Small intestine (tissue), 7 donors: ENCODE measurements around the gene OR2T8. TPM values are rescaled to one million over a fixed set of nuclear protein-coding genes. Genes with fewer than 3 reads are reported as not detected.

Experiments
- DNase-seq, 2 donors: peaks; one replicate each; pipeline versions ENCODE4 v3.0.0 to v3.0.0-alpha.2; 2013
- FAIRE-seq: peaks from 2 replicates; lab custom pipeline; 2012; peaks lifted over from hg19 to GRCh38; lab: Jason Lieb, UNC
- H3K27ac ChIP-seq, 3 donors: one replicate each; pipeline ENCODE4 v1.5.1; 2013; ENCODE audit warnings: low read length in 2 of 3, mild to moderate bottlenecking in 2 of 3, control low read depth in 1 of 3, inconsistent platforms in 1 of 3, low read depth in 1 of 3, moderate library complexity in 1 of 3
- H3K27me3 ChIP-seq, 3 donors: one replicate each; pipeline ENCODE4 v1.6.1; 2013; ENCODE audit warnings: low read length in 3 of 3, inconsistent platforms in 1 of 3; ENCODE audit not compliant: control insufficient read depth in 3 of 3, insufficient read depth in 3 of 3
- H3K36me3 ChIP-seq, 3 donors: one replicate each; pipeline ENCODE4 v1.6.1; 2013; ENCODE audit warnings: low read length in 3 of 3, inconsistent platforms in 1 of 3, low read depth in 1 of 3, mild to moderate bottlenecking in 1 of 3, moderate library complexity in 1 of 3; ENCODE audit not compliant: control insufficient read depth in 3 of 3, insufficient read depth in 2 of 3
- H3K4me1 ChIP-seq, 3 donors: one replicate each; pipeline ENCODE4 v1.6.1; 2013; ENCODE audit warnings: low read length in 2 of 3, inconsistent platforms in 1 of 3, low read depth in 1 of 3, mild to moderate bottlenecking in 1 of 3, moderate library complexity in 1 of 3; ENCODE audit not compliant: control insufficient read depth in 3 of 3, insufficient read depth in 2 of 3
- H3K4me3 ChIP-seq, 3 donors: one replicate each; pipeline ENCODE4 v1.5.1; 2013; ENCODE audit warnings: low read length in 3 of 3, control low read depth in 1 of 3, inconsistent platforms in 1 of 3, low read depth in 1 of 3, mild to moderate bottlenecking in 1 of 3, moderate library complexity in 1 of 3
- H3K9me3 ChIP-seq, 2 donors: one replicate each; pipeline ENCODE4 v1.6.1; 2013; ENCODE audit warnings: low read depth in 1 of 2, low read length in 1 of 2; ENCODE audit not compliant: control insufficient read depth in 2 of 2, insufficient read depth in 1 of 2
- WGBS, 3 donors: extraction: QIAGEN DNeasy Blood & Tissue Kit; methylation state at CpG; one replicate each; pipeline ENCODE4 v1.1.7; 2013; 5-methylcytosine and 5-hydroxymethylcytosine counted together
- polyA plus RNA-seq, 4 donors: library from polyadenylated mRNA; stranded (reverse) in 3 of 4; unstranded in 1 of 4; fragments of 200-250 nt in 3 of 4; fragments of 120-200 nt in 1 of 4; gene quantifications; one replicate each; pipeline versions ENCODE4 v1.2.1 to v1.2.3, GENCODE V29; 2013
- donor health status: healthy with polysubstance abuse.
- donor health status: control.
- donor health status: control.
- donor health status: Bipolar disorder and iron deficiency.
- donor health status: healthy.

The OR2T8 gene
- polyA plus RNA-seq, 4 donors: 0.06 TPM; not detected in 3

DNA sequence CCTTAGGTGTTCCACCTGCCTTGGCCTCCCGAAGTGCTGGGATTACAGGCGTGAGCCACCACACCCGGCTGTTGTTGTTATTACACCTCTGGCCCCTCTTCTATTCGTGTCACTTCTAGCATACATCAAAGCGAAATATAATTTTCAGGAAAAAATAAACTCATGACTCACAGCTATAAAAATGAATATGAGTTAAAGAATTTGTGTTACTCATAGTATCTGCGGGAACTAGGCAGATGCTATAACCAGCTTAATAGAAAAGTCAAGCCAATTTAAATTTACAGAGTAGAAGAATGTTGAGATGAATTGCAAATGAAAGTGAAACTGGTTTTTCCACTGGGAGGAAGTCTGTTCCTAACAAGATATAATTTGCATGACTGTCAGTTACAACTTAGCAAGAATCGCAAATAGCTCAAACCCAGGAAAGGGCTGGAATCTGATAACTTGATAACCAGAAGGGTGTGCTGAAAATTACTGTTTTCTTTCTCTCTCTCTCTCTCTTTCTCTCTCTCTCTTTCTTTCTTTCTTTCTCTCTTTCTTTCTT is 13.5 kb upstream of the OR2T8 start:
- peak in 1 of 2 donors; percentile 2 for DNase-seq
- no peak overlapping the region for H3K4me3 ChIP-seq
- no peaks in the 10 kb centered on the region for H3K27me3 ChIP-seq
- WGBS, 3 donors: 41 to 51% (median 42%) methylated on average over 7 of the region's 7 CpGs
- no peaks in the 10 kb centered on the region for H3K4me1 ChIP-seq
- no peaks in the 10 kb centered on the region for H3K36me3 ChIP-seq
- no peak for FAIRE-seq
- H3K9me3 ChIP-seq: peaks cover 0 to 23% of the 10 kb centered on the region in 2 donors
- H3K27ac ChIP-seq: no peak overlapping the region

DNA sequence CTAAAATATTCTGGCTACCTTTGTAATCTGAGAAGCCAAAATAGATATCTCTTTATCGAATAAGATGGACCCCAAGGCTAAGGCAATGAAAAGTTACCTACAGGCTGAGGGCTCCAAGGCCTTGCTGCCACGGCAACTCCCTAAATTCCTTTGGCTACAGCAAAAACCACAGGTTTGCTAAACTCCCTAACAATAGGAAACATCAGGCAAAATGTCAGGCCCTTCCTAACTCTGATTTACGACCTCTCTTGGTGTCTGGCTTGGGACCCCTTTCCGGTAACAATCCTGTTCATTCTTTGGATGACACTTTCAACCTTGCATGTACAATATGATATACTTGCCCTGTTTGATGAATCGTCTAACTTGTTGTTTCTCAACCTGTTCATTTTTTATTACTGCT is 11.3 kb upstream of the OR2T8 start:
- no peak overlapping the region for H3K27ac ChIP-seq
- peaks cover 0 to 23% of the 10 kb centered on the region in 2 donors for H3K9me3 ChIP-seq
- no peaks in the 10 kb centered on the region for H3K4me1 ChIP-seq
- FAIRE-seq (no peak), DNase-seq (no peak)
- H3K4me3 ChIP-seq: no peak overlapping the region
- H3K27me3 ChIP-seq: no peaks in the 10 kb centered on the region
- WGBS, 3 donors: 74 to 79% (median 79%) methylated on average over 5 of the region's 5 CpGs
- H3K36me3 ChIP-seq: no peaks in the 10 kb centered on the region

DNA sequence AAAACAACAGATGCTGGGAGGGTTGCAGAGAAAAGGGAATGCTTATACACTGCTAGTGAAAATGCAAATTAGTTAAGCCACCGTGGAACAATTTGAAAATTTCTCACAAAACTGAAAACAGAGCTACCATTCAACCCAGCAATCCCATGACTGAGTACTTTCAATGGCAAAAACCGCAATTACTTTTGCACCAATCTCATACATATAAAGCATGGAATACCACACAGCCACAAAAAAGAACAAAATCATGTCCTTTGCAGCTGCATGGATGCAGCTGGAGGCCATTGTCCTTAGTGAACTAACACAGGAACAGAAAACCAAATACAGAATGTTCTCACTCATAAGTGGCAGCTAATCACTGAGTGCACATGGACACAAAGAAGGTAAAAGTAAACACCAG is 6.3 kb upstream of the OR2T8 start:
- H3K27me3 ChIP-seq: no peaks in the 10 kb centered on the region
- WGBS, 3 donors: 71 to 79% (median 72%) methylated on average over 2 of the region's 2 CpGs
- no peaks in the 10 kb centered on the region for H3K36me3 ChIP-seq
- H3K27ac ChIP-seq: no peak overlapping the region
- DNase-seq (no peak), FAIRE-seq (no peak)
- H3K4me1 ChIP-seq: no peaks in the 10 kb centered on the region
- peaks cover 0 to 8% of the 10 kb centered on the region in 2 donors for H3K9me3 ChIP-seq
- no peak overlapping the region for H3K4me3 ChIP-seq

DNA sequence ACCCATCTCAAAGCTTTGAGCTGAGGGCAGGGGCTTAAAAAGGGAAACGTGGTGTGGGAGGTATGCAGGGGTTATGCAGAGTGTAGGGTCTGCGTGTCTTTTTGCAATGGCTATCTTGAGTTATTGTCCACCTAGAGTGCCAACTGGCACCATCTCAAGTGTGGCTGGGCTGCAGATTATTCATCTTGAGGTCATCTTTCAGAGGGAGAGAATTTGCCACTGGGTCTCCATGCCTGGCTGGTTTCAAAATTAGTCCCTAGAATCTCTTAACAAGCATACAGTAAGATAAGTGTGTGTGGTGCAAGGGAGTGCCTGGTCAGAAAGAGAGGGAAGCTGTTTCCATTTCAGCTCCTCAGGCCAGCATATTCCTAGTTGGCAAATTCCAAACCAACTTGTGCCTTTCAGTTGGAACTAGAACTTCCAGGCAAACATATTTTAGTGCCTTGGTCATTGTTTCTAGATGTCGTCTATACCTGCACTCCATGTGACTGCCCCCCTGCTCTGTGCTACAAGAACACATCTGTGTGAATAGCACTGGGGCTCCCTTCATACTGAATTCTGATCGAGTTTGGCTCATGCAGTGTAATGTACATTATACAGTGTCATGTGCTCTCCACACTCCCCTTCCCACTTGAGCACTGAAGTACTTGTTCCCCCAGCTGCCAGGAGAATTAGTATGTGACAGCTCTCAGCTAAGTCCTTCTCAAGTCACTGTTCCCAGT is 5.0 kb upstream of the OR2T8 start:
- DNase-seq (no peak), FAIRE-seq (no peak)
- no peaks in the 10 kb centered on the region for H3K4me1 ChIP-seq
- H3K4me3 ChIP-seq: no peak overlapping the region
- H3K27me3 ChIP-seq: no peaks in the 10 kb centered on the region
- no peaks in the 10 kb centered on the region for H3K36me3 ChIP-seq
- no peak overlapping the region for H3K27ac ChIP-seq
- 61 to 65% (median 64%) methylated on average over 4 of the region's 4 CpGs for WGBS, 3 donors
- peaks cover 0 to 8% of the 10 kb centered on the region in 2 donors for H3K9me3 ChIP-seq

DNA sequence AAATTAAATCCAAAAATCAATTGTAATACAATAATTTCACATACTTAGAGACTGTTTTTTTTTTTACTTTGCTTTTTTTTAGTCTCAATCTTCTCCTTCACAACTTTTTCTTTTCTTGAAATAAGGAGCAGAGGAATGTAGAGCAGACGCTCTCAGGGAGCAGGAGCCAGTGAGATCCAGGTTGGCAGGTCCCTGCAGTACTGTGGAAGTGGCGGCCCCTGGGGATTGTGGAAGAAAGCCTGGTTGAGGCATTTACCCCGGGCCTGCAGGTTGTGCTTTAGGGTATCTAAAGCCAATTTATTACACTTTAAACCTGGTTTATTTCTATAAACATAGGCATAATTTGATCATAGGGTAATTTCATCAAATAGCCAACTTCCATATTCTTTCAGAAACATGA is 3.9 kb downstream of the OR2T8 start:
- H3K36me3 ChIP-seq: no peaks in the 10 kb centered on the region
- peaks cover 0 to 4% of the 10 kb centered on the region in 2 donors for H3K9me3 ChIP-seq
- no peak overlapping the region for H3K27ac ChIP-seq
- no peak overlapping the region for H3K4me3 ChIP-seq
- DNase-seq: no peak
- no peaks in the 10 kb centered on the region for H3K4me1 ChIP-seq
- WGBS, 3 donors: 56 to 75% (median 70%) methylated on average over 3 of the region's 3 CpGs
- no peaks in the 10 kb centered on the region for H3K27me3 ChIP-seq
- FAIRE-seq: no peak

DNA sequence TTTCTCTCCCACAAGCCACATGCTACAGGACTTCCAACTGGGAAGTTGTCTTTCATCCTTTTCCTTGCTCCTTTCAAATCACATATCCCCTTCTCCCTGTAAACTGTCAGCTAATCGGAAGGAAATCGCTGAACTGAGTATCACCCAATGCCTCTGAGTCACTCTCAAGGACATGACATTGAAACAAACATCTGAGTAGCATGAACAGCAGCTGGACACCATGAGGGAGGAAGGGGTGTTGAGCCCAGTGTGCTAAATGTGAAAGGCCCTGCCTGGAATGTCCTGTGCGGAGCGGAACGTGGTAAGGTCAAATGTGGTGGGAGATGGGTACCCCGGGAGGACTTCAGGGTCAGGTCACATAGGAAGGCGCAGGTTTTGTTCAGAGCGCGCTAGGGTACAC is 4.8 kb downstream of the OR2T8 start, which contains the start of gene OR2AJ1:
Gene OR2AJ1 (plus strand): TSS at position 22 of the 400 bp plus-strand sequence. CDS start 8,880 bp downstream, outside the sequence.
- 90 to 93% (median 91%) methylated on average over 9 of the region's 9 CpGs for WGBS, 3 donors

DNA sequence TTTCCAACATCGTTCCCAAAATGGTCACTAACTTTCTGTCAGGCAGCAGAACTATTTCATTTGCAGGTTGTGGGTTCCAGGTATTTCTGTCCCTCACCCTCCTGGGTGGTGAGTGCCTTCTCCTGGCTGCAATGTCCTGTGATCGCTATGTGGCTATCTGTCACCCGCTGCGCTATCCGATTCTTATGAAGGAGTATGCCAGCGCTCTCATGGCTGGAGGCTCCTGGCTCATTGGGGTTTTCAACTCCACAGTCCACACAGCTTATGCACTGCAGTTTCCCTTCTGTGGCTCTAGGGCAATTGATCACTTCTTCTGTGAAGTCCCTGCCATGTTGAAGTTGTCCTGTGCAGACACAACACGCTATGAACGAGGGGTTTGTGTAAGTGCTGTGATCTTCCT is 13.9 kb downstream of the OR2T8 start:
- Histone ChIP-seq H3K27ac (no peak overlapping the region), H3K9me3 (peaks cover 0 to 14% of the 10 kb centered on the region in 2 donors), H3K4me3 (no peak overlapping the region), H3K4me1 (no peaks in the 10 kb centered on the region), H3K36me3 (no peaks in the 10 kb centered on the region), H3K27me3 (no peaks in the 10 kb centered on the region)
- no peak for FAIRE-seq
- 94 to 96% (median 95%) methylated on average over 8 of the region's 8 CpGs for WGBS, 3 donors
- no peak for DNase-seq

More for the DNA sequence above, 4.8 kb downstream of the OR2T8 start, which contains the start of gene OR2AJ1:
- Histone ChIP-seq H3K36me3 (no peaks in the 10 kb centered on the region), H3K4me3 (no peak within 1 kb of the TSS), H3K4me1 (no peaks in the 10 kb centered on the region), H3K9me3 (peaks cover 0 to 4% of the 10 kb centered on the region in 2 donors), H3K27ac (no peak within 1 kb of the TSS), H3K27me3 (no peaks in the 10 kb centered on the region)
- no peak for DNase-seq
- FAIRE-seq: no peak

DNA sequence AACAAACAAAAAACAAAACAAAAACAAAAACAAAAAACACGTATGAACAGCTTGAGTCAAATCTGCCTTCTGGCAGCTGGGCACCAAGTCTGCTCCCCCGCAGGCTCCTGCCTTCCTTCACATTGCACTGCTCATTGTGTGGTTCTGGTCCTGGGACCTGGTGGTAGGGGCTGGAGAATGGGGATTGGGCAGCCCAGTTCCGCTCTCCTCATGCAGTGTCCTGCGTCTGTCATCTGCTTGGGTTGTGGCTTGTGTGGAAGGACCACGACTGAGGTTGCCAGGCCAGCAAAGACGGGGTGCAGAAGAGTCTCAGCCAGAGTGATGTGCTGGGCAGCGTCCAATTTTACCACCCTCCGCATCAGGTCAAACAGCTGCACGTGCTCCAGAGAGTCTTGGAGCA is 15.7 kb downstream of the OR2T8 start:
- Histone ChIP-seq H3K4me3 (no peak overlapping the region), H3K9me3 (peaks cover 0 to 14% of the 10 kb centered on the region in 2 donors), H3K27ac (no peak overlapping the region), H3K4me1 (no peaks in the 10 kb centered on the region), H3K36me3 (no peaks in the 10 kb centered on the region), H3K27me3 (no peaks in the 10 kb centered on the region)
- DNase-seq (no peak), FAIRE-seq (no peak)
- 93 to 95% (median 94%) methylated on average over 9 of the region's 9 CpGs for WGBS, 3 donors
